DMS 273 (cell line): Measurements from ENCODE around the gene SH3GL2.

Source experiments
- DNase-seq: peaks from one replicate; lab custom pipeline; 2025; ENCODE audit not compliant: unreplicated experiment; lab: John Stamatoyannopoulos, UW

The SH3GL2 gene

DNA sequence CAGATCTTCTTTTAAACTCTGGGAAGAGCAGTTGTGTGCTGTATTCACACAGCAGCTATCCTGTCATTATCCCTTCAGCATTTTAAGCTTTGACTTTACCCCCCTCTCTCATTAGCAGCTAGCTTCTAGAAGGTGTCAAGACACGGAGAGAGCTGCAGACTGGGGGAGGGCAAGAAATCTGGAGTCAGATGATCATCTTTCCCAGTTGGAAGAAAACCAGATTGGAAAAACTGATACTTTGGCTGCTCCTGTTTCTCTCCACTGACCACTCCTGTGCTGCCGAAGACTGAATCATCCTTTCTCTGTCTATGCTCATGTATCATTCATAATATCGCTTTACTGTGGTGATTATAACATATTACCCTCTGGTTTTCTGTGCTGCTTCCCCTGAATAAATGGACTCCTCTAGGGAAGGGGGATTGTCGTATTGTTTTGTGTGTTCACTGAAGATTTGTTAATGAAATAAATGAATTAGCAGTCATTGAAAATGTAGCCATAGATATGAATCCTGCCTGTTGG lies 75.1 kb downstream of the SH3GL2 start:
- DNase-seq = peak; percentile 25

DNA sequence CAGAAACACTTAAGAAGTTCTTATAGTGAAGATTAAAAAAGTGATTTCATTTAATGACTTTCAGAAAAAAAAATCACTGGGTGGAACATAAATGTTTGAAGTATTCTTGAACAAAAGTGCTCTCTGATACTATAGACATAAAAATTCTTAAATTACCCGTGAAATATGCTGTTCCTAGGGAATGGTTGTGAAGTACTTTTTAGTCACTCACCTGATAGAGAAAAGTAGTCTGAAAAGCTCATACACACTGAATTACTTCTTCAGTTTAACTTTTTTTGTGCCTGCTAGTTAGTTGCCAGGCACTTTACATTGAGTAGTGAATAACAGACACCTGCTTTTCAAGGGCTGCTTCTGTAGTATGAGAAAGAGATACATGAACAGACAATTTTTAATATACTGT lies 78.0 kb downstream of the SH3GL2 start:
- no peak for DNase-seq

DNA sequence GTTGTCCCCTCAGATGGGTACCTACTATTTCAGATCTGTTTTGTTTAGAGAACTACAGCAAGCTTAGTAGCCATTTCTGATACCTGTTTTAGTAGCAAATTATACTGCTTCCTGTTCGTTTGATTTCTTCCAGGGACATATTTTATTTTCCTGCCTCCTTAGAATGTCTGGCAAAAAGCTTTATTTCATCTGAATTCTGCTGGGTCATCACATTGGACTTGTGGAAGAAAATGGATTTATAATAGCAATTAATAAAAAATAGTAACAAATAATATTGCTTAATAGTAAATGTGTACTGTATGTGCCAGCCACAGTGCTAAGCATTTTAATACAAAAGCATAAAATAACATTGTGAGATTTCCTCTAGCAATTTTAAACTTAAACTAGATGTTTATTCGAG lies 79.4 kb downstream of the SH3GL2 start:
- DNase-seq = no peak

DNA sequence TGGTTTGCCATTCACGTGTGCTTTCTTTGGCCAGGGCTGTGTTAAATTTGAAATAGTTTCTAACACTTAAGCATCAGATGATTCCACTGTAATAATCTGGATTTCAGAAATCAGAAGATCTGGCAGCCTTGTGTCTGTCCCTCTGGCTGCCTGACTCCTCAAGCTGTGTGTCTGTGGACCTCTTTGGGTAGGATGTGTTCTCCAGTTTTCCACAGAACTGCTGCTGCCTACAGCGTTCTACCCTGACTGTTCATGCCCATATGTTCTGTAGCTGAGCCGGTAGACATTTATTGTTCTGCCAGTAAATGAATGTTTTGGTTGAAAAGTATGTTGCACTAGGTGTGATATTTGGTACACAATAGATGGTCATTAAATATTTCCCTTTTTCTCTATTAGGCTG lies 81.3 kb downstream of the SH3GL2 start:
- DNase-seq = peak; percentile 48

DNA sequence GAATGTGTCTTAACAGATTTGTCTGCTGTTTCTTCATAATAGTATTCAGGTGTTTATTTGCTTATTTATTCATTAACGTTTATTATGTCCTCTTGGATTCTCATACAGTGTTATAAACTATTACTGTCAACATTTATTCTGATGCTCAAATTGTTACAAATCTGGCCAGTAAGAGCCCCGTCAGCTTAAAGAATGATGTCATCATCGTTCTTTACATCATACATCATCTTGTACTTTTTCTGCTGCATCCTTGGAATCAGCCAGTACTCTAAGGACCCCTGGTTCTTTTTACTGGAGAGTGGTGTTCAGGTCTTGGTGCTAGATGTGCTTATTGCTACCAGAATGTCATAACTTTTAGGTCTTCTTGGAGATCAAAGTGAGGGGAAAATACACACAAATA lies 86.6 kb downstream of the SH3GL2 start:
- no peak for DNase-seq

DNA sequence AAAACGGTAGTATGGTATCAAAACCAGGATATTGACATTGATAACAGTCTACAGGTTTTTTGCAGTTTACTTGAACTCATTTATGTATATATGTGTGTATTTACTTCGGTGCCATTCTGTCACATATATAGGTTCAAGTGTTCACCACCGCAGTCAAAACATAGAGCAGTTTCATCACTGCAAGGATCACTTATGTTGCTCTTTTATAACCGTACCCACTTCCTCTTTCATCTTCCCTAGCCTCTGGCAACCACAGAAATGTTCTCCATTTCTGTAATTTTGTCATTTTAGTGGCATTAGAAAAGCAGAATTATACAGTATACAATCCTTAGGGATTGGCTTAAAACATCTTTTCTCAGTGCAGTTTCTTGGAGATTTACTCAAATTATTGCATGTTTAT lies 90.3 kb downstream of the SH3GL2 start:
- no peak for DNase-seq

DNA sequence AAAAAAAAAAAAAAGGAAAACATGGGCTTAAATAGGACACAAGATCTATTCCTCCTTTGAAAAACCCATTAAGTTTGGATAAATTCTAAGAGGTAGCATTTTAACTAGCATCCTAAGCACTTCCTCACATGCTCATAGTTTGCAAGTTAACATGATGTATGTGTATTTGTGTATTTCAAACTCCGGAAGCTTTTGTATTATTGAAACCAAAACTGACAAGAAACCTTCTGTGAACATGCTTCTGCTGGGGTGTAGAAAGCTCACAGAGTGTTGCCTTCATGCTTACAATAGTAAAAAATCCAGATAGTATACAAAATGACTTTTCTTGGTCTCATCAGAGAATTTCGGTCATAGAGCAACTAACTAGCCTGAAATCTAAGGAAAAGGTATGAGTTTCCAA lies 103.8 kb downstream of the SH3GL2 start:
- no peak for DNase-seq

DNA sequence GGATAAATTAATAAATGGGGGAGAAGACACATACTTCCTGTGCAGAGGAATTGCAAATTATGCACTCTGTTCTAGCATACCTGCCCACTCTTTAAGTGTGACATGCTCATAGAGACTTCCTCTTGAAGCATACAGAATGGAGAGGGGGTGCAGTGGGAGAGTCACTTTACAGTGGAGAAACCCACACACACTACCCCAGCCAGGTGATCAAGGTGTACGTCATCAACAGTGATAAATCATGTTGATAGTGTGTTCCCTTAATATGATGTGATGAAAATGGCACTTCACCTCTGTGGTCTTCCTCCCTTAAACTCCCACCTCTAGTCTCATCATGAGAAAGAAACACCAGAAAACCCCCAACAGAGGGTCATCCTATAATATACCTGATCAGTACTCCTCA lies 110.0 kb downstream of the SH3GL2 start:
- no peak for DNase-seq

DNA sequence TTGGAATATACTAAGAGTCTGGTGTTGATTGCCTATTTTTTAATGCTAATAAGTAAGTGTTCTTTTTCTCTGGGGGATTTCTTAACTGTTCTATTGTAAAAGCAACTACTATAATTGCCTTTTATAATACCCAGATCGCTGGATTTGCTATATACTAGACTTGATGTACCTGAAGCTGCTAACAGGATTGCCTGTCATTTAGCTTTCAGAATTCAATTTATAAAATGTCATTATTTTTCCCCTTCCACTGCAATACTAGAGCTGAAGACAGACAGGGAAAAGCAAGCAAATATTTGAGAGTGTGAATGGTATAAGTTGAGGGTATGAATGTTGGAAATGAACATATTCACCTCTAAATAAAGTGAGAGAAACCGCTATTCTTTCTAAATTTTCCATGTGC lies 115.5 kb downstream of the SH3GL2 start:
- DNase-seq = no peak

DNA sequence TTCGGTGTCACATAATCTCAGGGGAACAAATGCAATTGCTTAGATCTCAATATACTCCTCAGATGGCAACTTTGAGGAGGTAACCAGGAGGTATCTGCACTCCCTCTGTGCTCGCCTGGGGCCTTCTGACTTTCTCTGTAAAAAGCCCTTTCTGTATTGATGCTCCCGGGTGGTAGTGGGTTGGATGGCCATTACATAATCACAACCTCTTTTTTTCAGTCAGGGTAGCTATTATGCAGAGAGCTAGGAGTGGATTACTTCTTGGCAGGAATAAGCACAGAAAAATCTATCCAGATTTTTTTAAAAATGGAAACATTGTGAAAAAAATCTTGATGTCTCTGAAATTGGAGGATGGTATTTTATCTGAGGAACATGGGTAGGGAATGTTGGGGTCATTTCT lies 116.6 kb downstream of the SH3GL2 start:
- DNase-seq = no peak

DNA sequence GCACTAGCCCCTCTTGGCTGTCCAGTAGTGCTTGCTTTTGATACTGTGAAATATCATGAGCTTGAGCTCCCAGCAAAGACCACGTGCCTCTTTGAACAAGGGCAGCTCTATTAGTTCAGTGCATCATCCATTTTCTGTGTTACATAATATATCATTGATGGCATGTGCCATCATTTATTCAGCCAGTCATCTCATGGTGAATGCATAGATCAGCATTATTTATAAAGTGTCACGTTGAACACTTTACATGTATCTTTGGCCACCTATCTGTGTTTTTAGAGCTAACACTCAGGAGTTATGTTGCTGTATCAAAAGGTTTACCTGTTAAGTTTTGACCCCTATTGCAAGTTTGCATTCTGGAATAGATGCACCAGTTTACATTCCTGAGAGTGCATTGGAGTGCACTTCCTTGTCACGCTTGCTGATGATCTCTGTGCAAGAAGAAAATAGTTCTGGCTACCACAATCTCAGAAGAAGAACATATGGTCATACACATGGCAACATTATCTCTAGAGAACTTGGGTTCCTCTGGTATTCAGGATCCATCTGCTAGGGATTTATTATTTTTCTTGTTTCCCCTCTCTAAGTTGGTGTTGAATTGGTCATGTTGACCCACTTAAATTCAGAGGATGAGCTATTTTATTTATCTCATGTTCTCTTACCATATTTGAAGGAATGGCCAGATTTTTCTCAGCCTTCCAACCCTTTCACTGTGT lies 120.9 kb downstream of the SH3GL2 start:
- DNase-seq = peak; percentile 81

DNA sequence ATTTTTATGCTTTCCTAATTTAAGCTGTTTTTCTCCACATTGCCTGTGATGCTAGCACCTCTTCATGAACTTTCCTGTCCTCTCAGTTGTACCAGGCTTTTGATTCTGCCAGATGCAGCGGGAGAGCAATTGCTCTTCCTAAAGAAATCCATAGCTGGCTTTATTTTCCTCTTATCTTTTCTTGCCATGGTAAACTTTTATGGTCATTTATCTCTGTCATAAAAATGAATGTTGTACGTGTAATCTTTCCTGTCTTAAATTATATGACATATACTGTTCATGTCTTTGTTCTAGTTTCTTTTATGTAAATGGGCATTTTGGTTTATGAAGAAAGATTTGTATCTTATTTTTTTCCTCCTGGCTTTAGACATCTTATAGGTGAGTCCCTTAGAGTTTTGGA lies 127.5 kb downstream of the SH3GL2 start:
- no peak for DNase-seq

DNA sequence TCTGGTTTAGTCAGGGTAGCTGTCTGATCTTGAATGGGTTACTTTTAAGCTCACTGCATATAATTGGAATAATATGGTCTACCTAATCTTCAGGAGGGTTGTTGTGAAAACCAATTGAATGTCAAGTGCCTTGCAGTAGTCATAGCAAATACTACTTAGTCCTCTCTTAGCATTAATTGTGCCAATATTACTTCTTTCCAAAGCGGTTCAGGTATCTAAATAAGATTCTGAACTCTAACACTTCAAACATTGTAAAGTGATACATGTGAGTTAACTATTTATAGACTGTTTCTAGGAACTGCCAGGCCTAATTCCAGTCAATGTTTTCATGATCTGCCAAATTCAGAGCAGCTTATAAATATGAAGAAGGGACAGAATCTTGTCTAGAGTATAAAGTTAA lies 140.2 kb downstream of the SH3GL2 start:
- no peak for DNase-seq

DNA sequence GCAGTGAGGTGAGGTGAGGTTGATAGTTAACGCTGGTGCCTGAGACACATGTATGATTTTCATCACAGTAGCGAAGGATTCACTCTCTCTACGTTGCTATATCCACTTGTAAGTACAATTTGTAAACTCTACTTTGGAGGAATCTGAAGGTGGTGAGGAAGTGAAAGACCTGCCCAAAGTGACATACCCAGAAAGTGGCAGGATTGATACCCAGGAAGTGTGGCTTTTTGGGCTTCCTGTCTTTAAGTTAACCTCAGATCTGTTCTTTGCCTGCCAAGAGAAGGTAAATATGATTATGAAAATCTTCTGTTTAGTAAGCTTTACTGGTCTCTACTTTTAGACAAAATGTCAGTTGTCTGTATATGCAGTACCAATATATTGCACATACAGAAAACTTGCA lies 143.1 kb downstream of the SH3GL2 start:
- DNase-seq = no peak

DNA sequence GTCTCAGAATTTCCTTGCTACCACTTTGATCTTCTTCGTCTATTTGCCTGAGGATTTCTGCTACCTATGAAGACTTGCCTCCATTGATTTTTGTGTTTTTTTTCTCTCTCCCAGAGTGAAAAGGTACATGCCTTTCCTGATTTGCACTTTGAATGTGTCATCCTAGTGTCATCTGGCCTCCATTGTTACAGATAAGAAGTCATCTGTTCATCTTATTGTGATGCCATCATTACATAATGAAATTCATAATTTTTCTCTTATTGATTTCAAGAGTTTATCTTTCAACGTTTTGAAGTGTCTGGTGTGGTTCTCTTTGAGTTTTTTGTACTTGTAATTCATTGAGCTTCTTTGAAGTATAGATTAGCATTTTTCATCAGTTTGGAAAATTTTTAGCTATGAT lies 144.8 kb downstream of the SH3GL2 start:
- DNase-seq = no peak

DNA sequence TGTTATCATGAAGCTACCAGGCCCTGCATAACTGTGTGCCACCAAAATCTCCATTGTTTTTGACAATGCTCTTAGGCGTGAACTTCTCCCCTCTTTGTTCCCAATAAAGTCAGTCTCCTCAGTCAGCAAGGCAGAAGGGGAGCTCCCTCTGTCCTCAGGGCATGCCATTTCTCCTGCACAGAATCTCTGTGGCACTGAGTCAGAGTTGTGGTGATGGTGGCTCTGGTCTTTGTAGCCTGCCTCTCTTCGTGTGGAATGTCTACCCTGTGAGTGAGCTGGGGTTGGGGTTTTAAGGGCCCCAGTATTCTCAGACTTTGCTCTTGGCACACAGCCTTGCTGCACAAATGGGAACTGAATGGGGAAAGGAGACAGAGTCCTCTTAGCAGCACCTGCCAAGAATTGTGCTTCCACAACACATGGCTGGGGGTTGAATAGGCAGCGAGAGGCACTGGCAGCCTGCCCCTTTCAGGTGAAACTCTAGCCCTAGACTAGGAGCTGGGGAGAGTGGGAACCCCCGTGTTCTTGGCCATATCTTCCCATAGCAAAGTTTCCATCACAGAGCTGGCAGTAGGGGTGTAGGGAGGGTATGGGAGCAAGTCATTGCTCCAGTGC lies 146.6 kb downstream of the SH3GL2 start:
- DNase-seq = peak; percentile 55

DNA sequence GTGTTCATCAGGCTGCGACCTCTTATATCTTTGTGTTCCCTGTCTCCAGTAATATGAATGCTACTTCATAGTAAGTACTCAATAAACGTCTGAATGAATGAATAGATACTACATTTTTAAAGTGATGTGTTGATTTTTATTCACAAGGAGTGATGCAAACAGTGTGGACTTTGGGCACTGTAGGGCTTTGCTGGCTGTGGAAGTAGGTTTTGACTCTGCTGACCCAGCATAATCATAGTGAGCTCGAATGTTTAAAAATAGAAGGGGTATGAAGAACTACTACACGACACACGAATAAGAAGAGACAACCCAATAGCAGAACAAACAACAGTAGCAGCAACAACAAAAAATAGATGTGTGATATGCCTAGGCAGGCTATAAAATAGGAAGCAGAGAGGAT lies 147.4 kb downstream of the SH3GL2 start:
- no peak for DNase-seq

DNA sequence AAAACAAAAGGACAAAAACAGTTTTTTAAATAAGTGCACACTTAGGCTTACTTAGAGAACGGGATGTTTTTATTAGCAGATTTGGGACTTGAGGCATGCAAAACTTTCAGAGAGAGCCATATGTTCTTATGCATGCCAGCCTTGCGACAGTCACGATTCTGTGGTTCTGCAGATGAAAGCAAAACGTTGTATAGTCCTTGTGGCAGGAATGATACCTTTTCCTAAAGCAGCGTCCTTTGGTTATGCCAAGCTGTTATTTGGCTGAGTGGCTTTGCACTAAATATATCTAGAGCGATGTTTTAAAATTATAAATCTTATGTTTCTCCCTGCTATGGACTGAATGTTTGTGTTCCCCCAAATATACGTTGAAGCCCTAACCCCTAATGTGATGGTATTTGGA lies 152.0 kb downstream of the SH3GL2 start:
- DNase-seq = peak; percentile 38

DNA sequence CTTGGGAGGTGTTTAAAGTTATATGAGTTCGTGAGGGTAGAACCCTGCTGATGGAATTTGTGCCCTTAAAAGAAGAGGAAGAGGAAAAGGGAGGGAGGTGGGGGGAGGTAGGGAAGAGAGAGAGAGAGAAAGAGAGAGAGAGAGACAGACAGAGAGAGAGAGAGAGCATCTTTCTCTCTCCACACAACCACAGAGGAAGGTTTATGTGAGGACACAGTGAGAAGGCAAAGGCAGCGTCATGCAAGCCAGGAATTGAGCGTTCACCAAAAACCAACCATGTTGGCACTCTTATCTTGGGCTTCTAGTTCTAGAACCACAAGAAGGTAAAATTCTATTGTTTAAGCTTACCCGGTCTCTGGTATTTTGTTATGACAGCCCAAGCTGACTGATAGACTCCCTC lies 152.4 kb downstream of the SH3GL2 start:
- no peak for DNase-seq

DNA sequence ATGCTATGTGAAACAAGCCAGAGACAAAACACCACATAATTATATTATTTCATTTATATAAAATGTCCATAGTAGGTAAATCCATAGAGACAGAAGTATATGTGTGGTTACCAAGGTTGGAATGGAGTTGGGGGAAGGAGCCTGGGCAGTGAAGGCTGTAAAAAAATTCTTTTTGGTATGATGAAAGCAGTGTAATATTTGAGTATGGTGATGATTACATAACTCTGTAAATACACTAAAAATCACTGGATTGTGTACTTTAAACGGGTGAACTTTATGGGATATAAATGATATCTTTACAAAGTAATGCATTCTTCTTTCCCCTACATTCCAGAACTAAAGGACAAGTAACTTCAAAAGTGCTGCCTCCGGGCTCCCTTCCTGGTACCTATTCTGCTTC lies 155.8 kb downstream of the SH3GL2 start:
- DNase-seq = no peak

DNA sequence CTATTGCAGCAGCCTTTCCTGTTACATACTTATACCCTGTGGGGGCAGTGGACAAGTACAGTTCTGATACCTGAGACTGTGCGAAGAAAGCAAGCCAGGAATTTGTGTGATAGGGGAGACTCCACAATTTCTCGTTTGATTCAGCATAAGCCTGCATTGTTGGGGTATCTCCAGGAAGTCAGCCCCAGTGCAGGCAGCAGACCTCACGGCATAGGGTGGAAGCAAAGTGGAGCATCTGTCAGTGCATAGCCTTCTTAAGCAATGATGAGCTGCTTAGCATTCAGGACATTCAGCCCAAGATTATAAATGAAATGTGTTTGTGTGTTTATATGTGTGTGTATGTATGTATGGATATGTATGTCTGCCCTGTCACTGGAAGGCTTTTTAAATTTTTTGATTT lies 157.0 kb downstream of the SH3GL2 start:
- peak; percentile 10 for DNase-seq

DNA sequence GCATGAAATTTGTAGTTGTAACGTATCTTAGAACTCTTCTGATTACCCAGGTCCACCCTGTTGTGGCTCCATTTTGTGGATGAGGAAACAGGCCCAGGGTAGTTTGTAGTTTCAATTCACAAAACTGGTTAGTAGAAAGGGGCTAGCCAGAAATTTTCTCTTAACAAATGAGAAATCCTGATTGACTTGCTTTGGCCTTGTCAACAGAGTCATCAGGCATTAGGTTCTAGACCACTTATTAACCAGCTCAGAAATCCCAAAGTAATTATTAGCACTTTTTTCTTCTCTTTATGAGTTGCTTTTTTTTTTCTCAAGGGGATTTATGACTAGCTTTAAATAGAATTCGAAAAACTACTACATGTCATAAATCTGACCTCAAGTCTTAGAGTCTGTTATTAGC lies 160.2 kb downstream of the SH3GL2 start:
- no peak for DNase-seq

DNA sequence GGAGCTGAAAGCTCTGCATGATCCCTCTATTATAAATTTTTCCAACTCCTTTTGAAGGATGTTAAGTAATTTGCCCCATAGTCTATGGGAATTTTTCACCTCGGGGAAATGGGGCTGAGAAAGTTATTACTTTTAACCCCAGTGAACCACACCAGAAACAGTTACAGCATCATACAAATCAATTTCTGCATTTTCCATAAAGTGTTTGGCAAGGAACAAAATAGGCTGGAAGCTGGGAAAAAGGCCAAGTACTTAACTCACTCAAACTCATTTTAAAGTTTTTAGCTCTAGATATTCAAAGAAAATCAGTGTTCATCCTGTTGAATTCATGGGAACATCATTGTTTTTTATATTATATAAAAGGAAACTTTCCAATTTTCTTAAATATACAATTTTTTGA lies 160.9 kb downstream of the SH3GL2 start:
- peak; percentile 10 for DNase-seq
